H1 (cell line): Measurements from ENCODE around the gene PAX9. TPM values are rescaled to one million over a fixed set of nuclear protein-coding genes. Genes with fewer than 3 reads are reported as not detected.

ENCODE experiments used
- CTCF ChIA-PET: fragments of 300-600 bp; sonication (Branson Sonifier 250); formaldehyde crosslinking; loops from one replicate; lab custom pipeline; 2021; ENCODE audit not compliant: partially characterized antibody; lab: Charles Lee
- POLR2A ChIA-PET: fragments of 300-600 bp; sonication (Branson Sonifier 250); formaldehyde crosslinking; loops from one replicate; lab custom pipeline; 2021; ENCODE audit warnings: inconsistent platforms; ENCODE audit not compliant: partially characterized antibody; lab: Charles Lee
- DNase-seq, 2 experiments: peaks; one replicate each; pipeline versions ENCODE4 v3.0.0 to v3.0.0-alpha.2; 2010 to 2022; ENCODE audit warnings: low spot score in 2 of 2, low read depth in 1 of 2, mixed read lengths in 1 of 2
- FAIRE-seq: peaks from 2 replicates; lab custom pipeline; 2011; peaks lifted over from hg19 to GRCh38; lab: Jason Lieb, UNC
- H2AFZ ChIP-seq: 2 replicates; pipeline ENCODE4 v1.8.1; 2012; ENCODE audit warnings: low read length, inconsistent platforms
- H2AK5ac ChIP-seq: 2 replicates; pipeline ENCODE4 v1.6.1; 2013; ENCODE audit warnings: low read depth, low read length
- H2BK120ac ChIP-seq: replicated peaks from 2 replicates; pipeline ENCODE3; 2013; ENCODE audit warnings: low read depth, low read length, inconsistent platforms
- H2BK12ac ChIP-seq: 2 replicates; pipeline ENCODE4 v1.6.1; 2013; ENCODE audit warnings: low read depth, low read length
- H2BK15ac ChIP-seq: 2 replicates; pipeline ENCODE4 v1.6.1; 2013; ENCODE audit warnings: low read length
- H2BK20ac ChIP-seq: 2 replicates; pipeline ENCODE4 v1.6.1; 2013; ENCODE audit warnings: low read length
- H2BK5ac ChIP-seq: 2 replicates; pipeline ENCODE4 v1.6.1; 2013; ENCODE audit warnings: low read depth, low read length
- H3K14ac ChIP-seq: 2 replicates; pipeline ENCODE4 v1.6.1; 2013; ENCODE audit warnings: inconsistent platforms; ENCODE audit not compliant: insufficient read length
- H3K18ac ChIP-seq: 2 replicates; pipeline ENCODE4 v1.6.1; 2013; ENCODE audit warnings: low read length; ENCODE audit errors: extremely low read depth
- H3K23ac ChIP-seq: 2 replicates; pipeline ENCODE4 v1.6.1; 2013; ENCODE audit warnings: inconsistent platforms; ENCODE audit not compliant: insufficient read length
- H3K23me2 ChIP-seq: 2 replicates; pipeline ENCODE4 v1.6.1; 2013; ENCODE audit warnings: low read depth, low read length
- H3K27ac ChIP-seq: 2 replicates; pipeline ENCODE4 v1.6.1; 2011; ENCODE audit warnings: low read depth, low read length, inconsistent platforms
- H3K27me3 ChIP-seq, 4 experiments: replicated peaks in 1 of 4; 1 replicate in 1 of 4; 2 replicates in 3 of 4; pipeline versions ENCODE4 v1.6.1 to v1.8.1; 2011 to 2013; ENCODE audit warnings: low read length in 3 of 4, mild to moderate bottlenecking in 3 of 4, inconsistent platforms in 2 of 4, mixed read lengths in 2 of 4, moderate library complexity in 1 of 4; ENCODE audit not compliant: control insufficient read depth in 3 of 4, insufficient read depth in 3 of 4; ENCODE audit errors: extremely low read depth in 1 of 4
- H3K36me3 ChIP-seq, 4 experiments: 2 replicates each; pipeline versions ENCODE4 v1.6.1 to v1.8.1; 2011 to 2013; ENCODE audit warnings: mild to moderate bottlenecking in 4 of 4, low read length in 3 of 4, moderate library complexity in 2 of 4, control low read depth in 1 of 4, inconsistent platforms in 1 of 4; ENCODE audit not compliant: insufficient read depth in 4 of 4, control insufficient read depth in 2 of 4
- H3K4ac ChIP-seq: replicated peaks from 2 replicates; pipeline ENCODE3; 2013; ENCODE audit warnings: low read length, low read depth, mixed read lengths, inconsistent platforms; ENCODE audit not compliant: insufficient read length
- H3K4me1 ChIP-seq, 4 experiments: replicated peaks in 1 of 4; 1 replicate in 1 of 4; 2 replicates in 3 of 4; pipeline versions ENCODE4 v1.6.1 to v1.8.1; 2011 to 2013; ENCODE audit warnings: low read length in 3 of 4, inconsistent platforms in 2 of 4, mixed read lengths in 1 of 4; ENCODE audit not compliant: insufficient read depth in 4 of 4, control insufficient read depth in 3 of 4
- H3K4me2 ChIP-seq, 2 experiments: 2 replicates each; pipeline versions ENCODE4 v1.6.1 to v1.8.1; 2011 to 2013; ENCODE audit warnings: low read depth in 2 of 2, low read length in 2 of 2, control low read depth in 1 of 2, inconsistent platforms in 1 of 2, mild to moderate bottlenecking in 1 of 2; ENCODE audit not compliant: insufficient read depth in 1 of 2
- H3K4me3 ChIP-seq, 4 experiments: fragments of 200-600, 300-600 bp in 1 of 4; sonication (generic), shearing (Covaris generic), sonication (Bioruptor Twin) in 1 of 4; 2 replicates each; pipeline versions ENCODE4 v1.5.1 to v1.8.1; 2011 to 2016; ENCODE audit warnings: low read length in 4 of 4, low read depth in 3 of 4, control low read depth in 2 of 4, inconsistent platforms in 2 of 4, mild to moderate bottlenecking in 2 of 4, mixed read lengths in 1 of 4, moderate library complexity in 1 of 4; ENCODE audit not compliant: insufficient read depth in 2 of 4; ENCODE audit errors: extremely low read depth in 1 of 4
- H3K56ac ChIP-seq: replicated peaks from 2 replicates; pipeline ENCODE3; 2013; ENCODE audit warnings: low read depth, mild to moderate bottlenecking, mixed read lengths, low read length, inconsistent platforms; ENCODE audit not compliant: insufficient read length
- H3K79me1 ChIP-seq: 2 replicates; pipeline ENCODE4 v1.6.1; 2013; ENCODE audit warnings: low read depth, low read length, control low read depth
- H3K79me2 ChIP-seq, 2 experiments: 2 replicates each; pipeline versions ENCODE4 v1.6.1 to v1.8.1; 2012 to 2013; ENCODE audit warnings: low read length in 2 of 2, mild to moderate bottlenecking in 2 of 2, inconsistent platforms in 1 of 2; ENCODE audit not compliant: insufficient read depth in 2 of 2, control insufficient read depth in 1 of 2
- H3K9ac ChIP-seq, 4 experiments: replicated peaks in 1 of 4; 1 replicate in 1 of 4; 2 replicates in 3 of 4; pipeline versions ENCODE4 v1.6.1 to v1.8.1; 2011 to 2013; ENCODE audit warnings: low read depth in 3 of 4, low read length in 3 of 4, control low read depth in 2 of 4, mild to moderate bottlenecking in 2 of 4, moderate library complexity in 2 of 4, inconsistent platforms in 1 of 4; ENCODE audit errors: extremely low read depth in 1 of 4
- H3K9me3 ChIP-seq, 2 experiments: 2 replicates each; pipeline versions ENCODE4 v1.6.1 to v1.8.1; 2012 to 2013; ENCODE audit warnings: mild to moderate bottlenecking in 2 of 2, moderate library complexity in 2 of 2, control low read depth in 1 of 2, inconsistent platforms in 1 of 2, low read depth in 1 of 2, low read length in 1 of 2, mixed read lengths in 1 of 2; ENCODE audit not compliant: insufficient read depth in 2 of 2
- H4K20me1 ChIP-seq, 2 experiments: replicated peaks in 1 of 2; 2 replicates each; pipeline versions ENCODE3 to v1.8.1; 2011 to 2013; ENCODE audit warnings: inconsistent platforms in 2 of 2, low read length in 2 of 2, mild to moderate bottlenecking in 1 of 2; ENCODE audit not compliant: insufficient read depth in 2 of 2, control insufficient read depth in 1 of 2
- H4K5ac ChIP-seq: 2 replicates; pipeline ENCODE4 v1.6.1; 2013; ENCODE audit warnings: low read length, low read depth, mixed read lengths, inconsistent platforms; ENCODE audit not compliant: insufficient read length
- H4K8ac ChIP-seq: 2 replicates; pipeline ENCODE4 v1.8.0; 2013; ENCODE audit warnings: mild to moderate bottlenecking, moderate library complexity, low read length, inconsistent platforms; ENCODE audit not compliant: insufficient read depth; ENCODE audit errors: extremely low read depth
- H4K91ac ChIP-seq: replicated peaks from 2 replicates; pipeline ENCODE3; 2013; ENCODE audit warnings: low read length, mixed read lengths, inconsistent platforms; ENCODE audit not compliant: insufficient read length
- CTBP2 ChIP-seq: IDR thresholded peaks from 2 replicates; pipeline ENCODE4 v1.7.0; 2011; ENCODE audit warnings: borderline replicate concordance, mild to moderate bottlenecking, moderate library complexity, mixed read lengths, low read length; ENCODE audit not compliant: insufficient read depth, insufficient read length
- CTCF ChIP-seq, 3 experiments: IDR thresholded peaks; 1 replicate in 2 of 3; 2 replicates in 1 of 3; pipeline versions ENCODE4 v1.5.1 to v1.6.1; 2011; ENCODE audit warnings: low read length in 3 of 3, mild to moderate bottlenecking in 3 of 3, inconsistent platforms in 2 of 3, low read depth in 1 of 3, moderate library complexity in 1 of 3; ENCODE audit not compliant: insufficient read depth in 1 of 3; ENCODE audit errors: control extremely low read depth in 1 of 3
- GABPA ChIP-seq: IDR thresholded peaks from 2 replicates; pipeline ENCODE4 v1.6.1; 2011; ENCODE audit warnings: mild to moderate bottlenecking, low read length, moderate library complexity, borderline replicate concordance; ENCODE audit not compliant: insufficient read depth
- KDM4A ChIP-seq: IDR thresholded peaks from one replicate; pipeline ENCODE4 v1.7.1; 2012; ENCODE audit warnings: low read depth, mild to moderate bottlenecking, moderate library complexity, low read length, inconsistent platforms; ENCODE audit not compliant: severe bottlenecking
- KDM5A ChIP-seq: fragments of 200-600 bp; IDR thresholded peaks from 2 replicates; pipeline ENCODE4 v1.7.1; 2012; ENCODE audit warnings: mild to moderate bottlenecking, low read length, inconsistent platforms, mixed read lengths
- POLR2A ChIP-seq, 2 experiments: IDR thresholded peaks; 1 replicate in 1 of 2; 2 replicates in 1 of 2; pipeline ENCODE4 v1.6.1; 2011; ENCODE audit warnings: low read depth in 2 of 2, low read length in 2 of 2, mild to moderate bottlenecking in 2 of 2; ENCODE audit errors: control extremely low read depth in 1 of 2
- RFX5 ChIP-seq: IDR thresholded peaks from 2 replicates; pipeline ENCODE4 v1.6.1; 2011; ENCODE audit warnings: low read depth, low read length, improper control_type of control experiment, borderline replicate concordance
- SIRT6 ChIP-seq: IDR thresholded peaks from one replicate; pipeline ENCODE4 v1.7.1; 2012; ENCODE audit warnings: low read length, inconsistent platforms
- WGBS, 2 experiments: shearing (Covaris generic) in 1 of 2; methylation state at CpG; one replicate each; pipeline versions ENCODE4 v1.1.6 to v1.1.7; 2013 to 2015; ENCODE audit warnings: low lambda C conversion rate in 2 of 2, mixed read lengths in 2 of 2, inconsistent platforms in 1 of 2, low coverage in 1 of 2, missing lambda C conversion rate in 1 of 2; ENCODE audit not compliant: insufficient replicate concordance in 2 of 2, insufficient coverage in 1 of 2, insufficient read length in 1 of 2; ENCODE audit errors: extremely low coverage in 1 of 2, missing lambda C conversion rate in 1 of 2; 5-methylcytosine and 5-hydroxymethylcytosine counted together
- polyA plus RNA-seq, 7 experiments: library from polyadenylated mRNA; depleted of rRNA in 3 of 7; stranded (reverse) in 5 of 7; unstranded in 2 of 7; fragments of >200 nt in 5 of 7; fragments of 200-250 nt in 2 of 7; gene quantifications; 1 replicate in 5 of 7; 2 replicates in 1 of 7; 4 replicates in 1 of 7; pipeline versions ENCODE4 v1.2.1 to v1.2.3, GENCODE V29; 2011 to 2013; ENCODE audit warnings: missing spikeins in 2 of 7, mixed read lengths in 2 of 7
- total RNA-seq: library from RNA; stranded (reverse); fragmentation: NEBNext Ultra II Directional; extraction: Animal tissue kit (Norgen Biotek cat#: 25700); gene quantifications from 2 replicates; pipeline ENCODE4 v1.2.1, GENCODE V29; 2021

PAX9 gene
- total and polyA plus RNA-seq, 2 of the 8 experiments (the other 6 are each of a cell fraction or from before 2014, with no cell fraction given): 0.05 TPM; not detected in 1

- FAIRE-seq: no peak
Measured at GRCh38 chr14:36667679-36668078, 6.0 kb downstream of the PAX9 start.

More at GRCh38 chr14:36667679-36668078, 6.0 kb downstream of the PAX9 start:
- WGBS, 2 experiments: 39% methylated on average over 4 of the region's 4 CpGs; no CpG with 5 or more reads in 1 of the 2 experiments
- Histone ChIP-seq H3K79me2 (no peaks in the 10 kb centered on the region), H3K9ac (no peak overlapping the region), H2BK120ac (no peak overlapping the region), H2AFZ (no peak overlapping the region), H3K56ac (no peak overlapping the region), H2BK15ac (no peak overlapping the region), H3K23ac (no peak overlapping the region), H3K27me3 (peaks cover 53 to 68% (median 57%) of the 10 kb centered on the region in 4 experiments), H3K79me1 (no peaks in the 10 kb centered on the region), H3K27ac (no peak overlapping the region), H4K8ac (no peak overlapping the region), H4K91ac (no peak overlapping the region), H2BK12ac (no peak overlapping the region), H3K36me3 (peaks cover 0 to 3% (median 0%) of the 10 kb centered on the region in 4 experiments; a peak in 1 of 8 replicates), H2BK20ac (no peak overlapping the region), H4K20me1 (peaks cover 10 to 18% of the 10 kb centered on the region in 2 experiments), H3K23me2 (peaks cover 11% of the 10 kb centered on the region; the same call in 1 of the 2 replicates), H3K9me3 (no peaks in the 10 kb centered on the region), H3K14ac (no peak overlapping the region), H2AK5ac (no peak overlapping the region), H4K5ac (no peak overlapping the region), H3K4me2 (no peak overlapping the region; a peak in 1 of 4 replicates), H2BK5ac (no peak overlapping the region), H3K4me3 (no peak overlapping the region), H3K18ac (no peak overlapping the region), H3K4ac (no peak overlapping the region), H3K4me1 (peaks cover 4 to 14% (median 10%) of the 10 kb centered on the region in 4 experiments)
- CTCF ChIA-PET: interaction anchor here (0.6 to 5.2 kb wide), 7 partner anchors 12 to 917 kb away, joined by 3 to 39 read pairs (median 8); partner anchors contain the start of gene NKX2-8
- no peak for TF ChIP-seq CTBP2
- no peak for TF ChIP-seq GABPA
- no peak for TF ChIP-seq KDM4A
- TF ChIP-seq POLR2A (IDR thresholded peaks at IDR 0.05; ENCODE audit: control extremely low read depth in 1 of 2, low read depth in 2 of 2, low read length in 2 of 2): no peak
- no peak for TF ChIP-seq RFX5
- TF ChIP-seq CTCF (IDR thresholded peaks at IDR 0.05; ENCODE audit: control extremely low read depth in 1 of 3, insufficient read depth in 1 of 3, low read depth in 1 of 3, low read length in 3 of 3): no peak
- no peak for TF ChIP-seq KDM5A
- no peak for TF ChIP-seq SIRT6
- no peak for DNase-seq
- POLR2A ChIA-PET: no interaction called here
